Breast epithelium (tissue), 4 donors: ENCODE measurements around the gene PATJ. TPM values are rescaled to one million over a fixed set of nuclear protein-coding genes. Genes with fewer than 3 reads are reported as not detected.

ENCODE experiments used
- DNase-seq, 2 donors: peaks; one replicate each; pipeline ENCODE4 v3.0.0-alpha.2; 2019; ENCODE audit warnings: low spot score in 2 of 2
- H3K27ac ChIP-seq, 2 donors: fragments of 200-600 bp; sonication (generic) in 1 of 2; one replicate each; pipeline ENCODE4 v1.5.1; 2016 to 2019; ENCODE audit warnings: mild to moderate bottlenecking in 1 of 2
- H3K27me3 ChIP-seq, 2 donors: fragments of 200-600 bp; sonication (generic) in 1 of 2; one replicate each; pipeline versions ENCODE4 v1.5.1 to v1.6.0; 2017 to 2019; ENCODE audit warnings: control low read depth in 1 of 2, mild to moderate bottlenecking in 1 of 2
- H3K36me3 ChIP-seq: fragments of 200-600 bp; one replicate; pipeline ENCODE4 v1.5.1; 2019
- H3K4me1 ChIP-seq, 2 donors: fragments of 200-600 bp; sonication (generic); one replicate each; pipeline ENCODE4 v1.5.1; 2016 to 2019; ENCODE audit warnings: control low read depth in 1 of 2
- H3K4me3 ChIP-seq, 3 donors: fragments of 200-600 bp; sonication (generic); 1 replicate in 2 of 3; 2 replicates in 1 of 3; pipeline ENCODE4 v1.5.1; 2016 to 2019; ENCODE audit warnings: mild to moderate bottlenecking in 3 of 3, moderate library complexity in 2 of 3
- H3K9me3 ChIP-seq, 2 donors: fragments of 200-600 bp; sonication (generic) in 1 of 2; one replicate each; pipeline ENCODE4 v1.5.1; 2016 to 2019; ENCODE audit warnings: control low read depth in 1 of 2
- POLR2A ChIP-seq: fragments of 450-650 bp; IDR thresholded peaks from one replicate; pipeline ENCODE4 v1.6.1; 2016; ENCODE audit warnings: antibody characterized with exemption, mild to moderate bottlenecking, moderate library complexity
- POLR2AphosphoS5 ChIP-seq, 3 donors: sonication (generic); formaldehyde crosslinking; IDR thresholded peaks; one replicate each; pipeline ENCODE4 v1.6.1; 2017; ENCODE audit warnings: antibody characterized with exemption in 3 of 3
- intact Hi-C: fragments of 100-400 bp; cut with DNase I; formaldehyde crosslinking; loops from one replicate; pipeline ENCODE4 v1.15.1; 2023; ENCODE audit warnings: low total_unique reads
- total RNA-seq, 3 donors: library from RNA; depleted of rRNA; stranded (reverse); fragments of >200 nt; gene quantifications; one replicate each; pipeline ENCODE4 v1.1.0, GENCODE V29; 2016
- TF ChIP-seq, protein P1 (sequence below), 3 donors: fragments of 450-650 bp; IDR thresholded peaks; one replicate each; pipeline ENCODE4 v1.5.1; 2016 to 2017; ENCODE audit warnings: antibody characterized with exemption in 3 of 3, mild to moderate bottlenecking in 3 of 3, moderate library complexity in 3 of 3

Gene PATJ
- total RNA-seq, 3 donors from 2014 or later = 20.8 to 193 (median 129) TPM

DNA sequence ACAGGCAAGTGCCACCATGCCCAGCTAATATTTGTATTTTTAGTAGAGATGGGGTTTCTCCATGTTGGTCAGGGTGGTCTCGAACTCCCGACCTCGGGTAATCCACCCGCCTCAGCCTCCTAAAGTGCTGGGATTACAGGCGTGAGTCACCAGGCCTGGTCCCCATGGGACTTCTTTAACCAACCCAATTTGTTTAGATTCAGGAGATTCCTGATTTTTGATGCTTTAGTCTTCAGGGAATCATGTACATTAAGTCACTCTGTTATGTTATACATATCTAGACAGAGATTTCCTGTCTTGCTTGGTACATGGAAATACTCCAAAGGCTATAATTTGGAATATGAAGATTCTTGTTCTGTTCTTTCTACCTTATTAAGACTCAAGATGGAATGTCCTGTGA, 250.0 kb downstream of the PATJ start:
- intact Hi-C loops = no loop called here
- DNase-seq = no peak
- Histone ChIP-seq H3K36me3 (no peaks in the 10 kb centered on the region), H3K27me3 (no peaks in the 10 kb centered on the region), H3K27ac (no peak overlapping the region), H3K4me1 (peaks cover 0 to 3% of the 10 kb centered on the region in 2 donors), H3K4me3 (no peak overlapping the region), H3K9me3 (no peaks in the 10 kb centered on the region)
- TF ChIP-seq POLR2A = no peak

DNA sequence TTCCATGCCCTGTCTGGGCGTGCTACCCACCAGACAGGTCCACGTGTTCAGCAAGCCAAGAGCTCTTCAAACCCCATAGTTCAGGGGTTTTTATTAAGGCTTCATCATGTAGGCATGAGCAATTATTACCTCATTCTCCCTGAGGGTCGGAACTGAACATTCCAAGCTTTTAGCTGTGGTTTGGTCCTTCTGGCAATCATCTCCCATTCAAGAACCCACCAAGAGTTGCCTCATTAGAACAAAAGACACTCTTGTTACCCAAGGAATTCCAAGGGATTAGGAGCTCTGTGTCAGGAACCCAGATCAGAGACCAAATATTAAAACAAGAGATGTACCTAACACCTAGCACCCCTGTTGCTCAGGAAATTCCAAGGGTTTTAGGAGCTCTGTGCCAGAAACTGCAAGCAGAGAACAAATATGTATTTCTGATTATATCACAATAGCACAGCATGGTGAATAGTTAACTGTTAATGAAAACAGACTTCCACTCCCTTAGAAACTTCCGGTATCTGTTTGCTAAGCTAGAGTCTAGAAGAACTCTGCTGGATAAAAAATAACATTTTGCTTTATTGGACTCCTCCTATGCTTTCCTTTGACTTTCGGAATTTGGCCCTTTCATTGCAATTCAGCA, 251.2 kb downstream of the PATJ start:
- no peak for TF ChIP-seq POLR2A
- no peak for TF ChIP-seq POLR2AphosphoS5 (IDR thresholded peaks at IDR 0.05)
- TF ChIP-seq, protein P1, sequence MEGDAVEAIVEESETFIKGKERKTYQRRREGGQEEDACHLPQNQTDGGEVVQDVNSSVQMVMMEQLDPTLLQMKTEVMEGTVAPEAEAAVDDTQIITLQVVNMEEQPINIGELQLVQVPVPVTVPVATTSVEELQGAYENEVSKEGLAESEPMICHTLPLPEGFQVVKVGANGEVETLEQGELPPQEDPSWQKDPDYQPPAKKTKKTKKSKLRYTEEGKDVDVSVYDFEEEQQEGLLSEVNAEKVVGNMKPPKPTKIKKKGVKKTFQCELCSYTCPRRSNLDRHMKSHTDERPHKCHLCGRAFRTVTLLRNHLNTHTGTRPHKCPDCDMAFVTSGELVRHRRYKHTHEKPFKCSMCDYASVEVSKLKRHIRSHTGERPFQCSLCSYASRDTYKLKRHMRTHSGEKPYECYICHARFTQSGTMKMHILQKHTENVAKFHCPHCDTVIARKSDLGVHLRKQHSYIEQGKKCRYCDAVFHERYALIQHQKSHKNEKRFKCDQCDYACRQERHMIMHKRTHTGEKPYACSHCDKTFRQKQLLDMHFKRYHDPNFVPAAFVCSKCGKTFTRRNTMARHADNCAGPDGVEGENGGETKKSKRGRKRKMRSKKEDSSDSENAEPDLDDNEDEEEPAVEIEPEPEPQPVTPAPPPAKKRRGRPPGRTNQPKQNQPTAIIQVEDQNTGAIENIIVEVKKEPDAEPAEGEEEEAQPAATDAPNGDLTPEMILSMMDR (IDR thresholded peaks at IDR 0.05) = no peak
- DNase-seq = peak in 1 of 2 donors; percentile 24
- Histone ChIP-seq H3K4me1 (peaks cover 0 to 3% of the 10 kb centered on the region in 2 donors), H3K36me3 (no peaks in the 10 kb centered on the region), H3K9me3 (no peaks in the 10 kb centered on the region), H3K27me3 (no peaks in the 10 kb centered on the region), H3K4me3 (no peak overlapping the region), H3K27ac (peak overlapping the region; percentile 1 to 19)
- intact Hi-C loops = no loop called here

DNA sequence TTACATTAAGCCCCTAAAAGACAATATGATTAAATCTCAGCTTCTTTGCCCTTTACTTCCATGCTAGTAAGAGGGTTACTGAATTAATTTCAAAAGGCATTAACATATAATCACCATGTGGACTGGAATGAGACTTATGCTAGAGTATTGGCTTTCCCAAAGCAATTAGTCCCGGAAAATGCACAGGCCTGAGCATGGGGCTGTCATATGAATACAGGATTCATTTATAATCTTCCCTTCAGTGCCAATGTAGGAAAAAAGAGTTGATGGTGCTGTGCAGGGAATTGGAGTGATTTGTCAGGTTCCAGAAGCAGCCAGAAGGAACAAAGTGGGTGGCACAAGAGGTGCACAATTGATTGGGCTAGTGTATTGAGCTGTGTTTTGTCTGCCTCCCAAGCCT, 253.4 kb downstream of the PATJ start:
- Histone ChIP-seq H3K9me3 (no peaks in the 10 kb centered on the region), H3K27me3 (no peaks in the 10 kb centered on the region), H3K4me1 (peaks cover 0 to 3% of the 10 kb centered on the region in 2 donors), H3K4me3 (no peak overlapping the region), H3K36me3 (no peaks in the 10 kb centered on the region), H3K27ac (no peak overlapping the region)
- no peak for TF ChIP-seq POLR2AphosphoS5 (IDR thresholded peaks at IDR 0.05)
- TF ChIP-seq POLR2A = no peak
- TF ChIP-seq, protein P1 (IDR thresholded peaks at IDR 0.05) = no peak
- DNase-seq = no peak
- intact Hi-C loops = no loop called here

DNA sequence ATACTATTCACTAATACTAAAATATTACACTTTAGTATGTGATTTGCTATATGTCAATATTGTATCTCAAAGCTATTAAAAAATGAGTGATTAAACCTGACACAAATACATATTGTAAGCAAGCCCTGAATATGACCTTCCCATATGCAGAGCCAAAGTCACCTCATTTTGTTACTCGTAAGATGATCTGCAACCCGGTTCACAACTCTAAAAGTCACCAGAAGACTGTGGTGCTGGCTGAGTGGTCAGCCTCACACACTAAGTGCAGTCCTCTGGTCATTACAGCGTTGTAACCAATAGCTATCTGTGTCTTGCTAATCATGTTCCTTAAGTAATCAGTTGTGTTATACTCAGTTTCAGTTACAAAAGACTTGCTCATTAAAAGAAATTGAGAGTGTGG, 254.8 kb downstream of the PATJ start:
- no peaks in the 10 kb centered on the region for H3K36me3 ChIP-seq
- no peak overlapping the region for H3K4me3 ChIP-seq
- no peaks in the 10 kb centered on the region for H3K9me3 ChIP-seq
- no peaks in the 10 kb centered on the region for H3K27me3 ChIP-seq
- intact Hi-C loops = no loop called here
- peaks cover 0 to 3% of the 10 kb centered on the region in 2 donors for H3K4me1 ChIP-seq
- DNase-seq = no peak
- H3K27ac ChIP-seq = no peak overlapping the region
- TF ChIP-seq POLR2AphosphoS5 (IDR thresholded peaks at IDR 0.05) (no peak), POLR2A (no peak)
- TF ChIP-seq, protein P1 (IDR thresholded peaks at IDR 0.05) = no peak

- Histone ChIP-seq H3K4me3 (no peak overlapping the region), H3K27me3 (no peaks in the 10 kb centered on the region), H3K9me3 (no peaks in the 10 kb centered on the region), H3K36me3 (peaks cover 5% of the 10 kb centered on the region), H3K4me1 (no peaks in the 10 kb centered on the region), H3K27ac (no peak overlapping the region)
- DNase-seq = no peak
- intact Hi-C loops = no loop called here
- TF ChIP-seq, protein P1 (IDR thresholded peaks at IDR 0.05) = no peak
- no peak for TF ChIP-seq POLR2AphosphoS5 (IDR thresholded peaks at IDR 0.05)
- no peak for TF ChIP-seq POLR2A
Observed at GRCh38 chr1:62003777-62004176, 261.5 kb downstream of the PATJ start.
